NB4 (cell line): ENCODE data around the gene ZNF628.

Source experiments
- DNase-seq: peaks from one replicate; pipeline ENCODE4 v3.0.0; 2010; ENCODE audit warnings: low read depth
- H3K4me3 ChIP-seq: one replicate; pipeline ENCODE4 v1.5.1; 2011; ENCODE audit warnings: mild to moderate bottlenecking, low read depth, low read length, moderate library complexity
- CTCF ChIP-seq: IDR thresholded peaks from one replicate; pipeline ENCODE4 v1.5.1; 2012; ENCODE audit warnings: low read depth, low read length
- MAX ChIP-seq: IDR thresholded peaks from 2 replicates; pipeline ENCODE4 v1.6.1; 2011; ENCODE audit warnings: low read depth, low read length
- MYC ChIP-seq: IDR thresholded peaks from 2 replicates; pipeline ENCODE4 v1.6.1; 2011; ENCODE audit warnings: low read depth, low read length
- POLR2A ChIP-seq: IDR thresholded peaks from 2 replicates; pipeline ENCODE4 v1.6.1; 2011; ENCODE audit warnings: mild to moderate bottlenecking; ENCODE audit not compliant: insufficient read length; ENCODE audit errors: extremely low read depth

The ZNF628 gene

GRCh38 chr19:55508120-55508519 lies 31.7 kb downstream of the ZNF628 start:
- TF ChIP-seq MYC, result no peak
- TF ChIP-seq MAX, result no peak
- no peak for TF ChIP-seq POLR2A
- no peak for TF ChIP-seq CTCF
- DNase-seq, result no peak
- no peak overlapping the region for H3K4me3 ChIP-seq

- no peak overlapping the region for H3K4me3 ChIP-seq
- TF ChIP-seq CTCF, result peak; percentile 49
- peak; percentile 50 for TF ChIP-seq MAX
- no peak for TF ChIP-seq MYC
- DNase-seq, result peak; percentile 83
These were observed 40.6 kb downstream of the ZNF628 start for GRCh38 chr19:55516878-55517620.

- no peak for DNase-seq
- TF ChIP-seq CTCF (no peak), MYC (no peak), MAX (no peak), POLR2A (no peak)
These were observed 43.3 kb downstream of the ZNF628 start for GRCh38 chr19:55519451-55520311.

GRCh38 chr19:55520691-55521292 lies 44.4 kb downstream of the ZNF628 start:
- H3K4me3 ChIP-seq, result no peak overlapping the region
- no peak for DNase-seq
- TF ChIP-seq MAX, result no peak
- no peak for TF ChIP-seq MYC
- TF ChIP-seq POLR2A, result no peak
- TF ChIP-seq CTCF, result no peak

More at GRCh38 chr19:55519451-55520311, 43.3 kb downstream of the ZNF628 start:
- H3K4me3 ChIP-seq, result no peak overlapping the region

GRCh38 chr19:55525289-55526101 lies 49.1 kb downstream of the ZNF628 start:
- no peak for DNase-seq
- TF ChIP-seq MYC, result no peak
- no peak for TF ChIP-seq CTCF
- TF ChIP-seq MAX, result no peak
- TF ChIP-seq POLR2A, result no peak
- H3K4me3 ChIP-seq, result no peak overlapping the region
